ENCODE results near the gene INF2.
A peak's percentile ranks its signal among the peaks of the same experiment; 100 is the strongest.

Gene INF2

GRCh38 chr14:104722938-104723650, 33.7 kb downstream of the INF2 start:
- no peak overlapping the region for H3K4me3 Mint-ChIP-seq
- no peaks in the 10 kb centered on the region for H3K9me3 Mint-ChIP-seq
- H3K27me3 Mint-ChIP-seq (ENCODE audit: low read depth, poor library complexity): peaks cover 13% of the 10 kb centered on the region
- H3K27ac Mint-ChIP-seq: no peak overlapping the region
- peaks cover 5% of the 10 kb centered on the region for H3K36me3 Mint-ChIP-seq (ENCODE audit: low read depth)
- peaks cover 19% of the 10 kb centered on the region for H3K4me1 Mint-ChIP-seq
- no peak for DNase-seq
- TF ChIP-seq CTCF (IDR thresholded peaks at IDR 0.05): no peak

GRCh38 chr14:104723651-104724406, 34.4 kb downstream of the INF2 start, which contains the start of gene ADSS1:
Gene ADSS1 (plus strand): TSS chr14:104724229. CDS start chr14:104724271, 42 bp downstream.
- TF ChIP-seq CTCF (IDR thresholded peaks at IDR 0.05): peak; percentile 91
- no peaks in the 10 kb centered on the region for H3K9me3 Mint-ChIP-seq
- no peak within 1 kb of the TSS for H3K27ac Mint-ChIP-seq
- peaks cover 21% of the 10 kb centered on the region for H3K27me3 Mint-ChIP-seq (ENCODE audit: low read depth, poor library complexity)
- H3K36me3 Mint-ChIP-seq (ENCODE audit: low read depth): peaks cover 5% of the 10 kb centered on the region
- H3K4me1 Mint-ChIP-seq: peaks cover 17% of the 10 kb centered on the region
- peak within 1 kb of the TSS; percentile 84 for H3K4me3 Mint-ChIP-seq
- DNase-seq: peak; percentile 79

GRCh38 chr14:104724407-104724980, 35.1 kb downstream of the INF2 start:
- H3K9me3 Mint-ChIP-seq: no peaks in the 10 kb centered on the region
- H3K36me3 Mint-ChIP-seq (ENCODE audit: low read depth): peaks cover 5% of the 10 kb centered on the region
- H3K27me3 Mint-ChIP-seq (ENCODE audit: low read depth, poor library complexity): peaks cover 23% of the 10 kb centered on the region
- peak overlapping the region; percentile 84 for H3K4me3 Mint-ChIP-seq
- peaks cover 17% of the 10 kb centered on the region for H3K4me1 Mint-ChIP-seq
- H3K27ac Mint-ChIP-seq: no peak overlapping the region
- no peak for DNase-seq
- TF ChIP-seq CTCF (IDR thresholded peaks at IDR 0.05): no peak

- Mint-ChIP-seq H3K27ac (no peak overlapping the region), H3K9me3 (no peaks in the 10 kb centered on the region), H3K4me1 (peaks cover 17% of the 10 kb centered on the region), H3K36me3 (ENCODE audit: low read depth) (no peaks in the 10 kb centered on the region), H3K4me3 (peak overlapping the region; percentile 84), H3K27me3 (ENCODE audit: low read depth, poor library complexity) (peaks cover 23% of the 10 kb centered on the region)
- TF ChIP-seq CTCF (IDR thresholded peaks at IDR 0.05): peak; percentile 41
- DNase-seq: peak; percentile 63
Measured at GRCh38 chr14:104724981-104725771, 35.8 kb downstream of the INF2 start.

GRCh38 chr14:104725772-104726548, 36.5 kb downstream of the INF2 start:
- no peak for TF ChIP-seq CTCF (IDR thresholded peaks at IDR 0.05)
- DNase-seq: no peak
- no peaks in the 10 kb centered on the region for H3K9me3 Mint-ChIP-seq

More at GRCh38 chr14:104725772-104726548, 36.5 kb downstream of the INF2 start:
- peaks cover 23% of the 10 kb centered on the region for H3K27me3 Mint-ChIP-seq (ENCODE audit: low read depth, poor library complexity)
- H3K36me3 Mint-ChIP-seq (ENCODE audit: low read depth): no peaks in the 10 kb centered on the region
- peaks cover 17% of the 10 kb centered on the region for H3K4me1 Mint-ChIP-seq
- H3K4me3 Mint-ChIP-seq: peak overlapping the region; percentile 84
- H3K27ac Mint-ChIP-seq: no peak overlapping the region

Measured in nephron progenitor cell (in vitro differentiated cells).